Measurements from ENCODE around the gene GNG11. TPM values are rescaled to one million over a fixed set of nuclear protein-coding genes. Genes with fewer than 3 reads are reported as not detected.

GNG11 gene
- polyA plus RNA-seq, 1 donor (not counting 4 experiments of a cell fraction or from before 2014, with no cell fraction given): 1.0 TPM

DNA sequence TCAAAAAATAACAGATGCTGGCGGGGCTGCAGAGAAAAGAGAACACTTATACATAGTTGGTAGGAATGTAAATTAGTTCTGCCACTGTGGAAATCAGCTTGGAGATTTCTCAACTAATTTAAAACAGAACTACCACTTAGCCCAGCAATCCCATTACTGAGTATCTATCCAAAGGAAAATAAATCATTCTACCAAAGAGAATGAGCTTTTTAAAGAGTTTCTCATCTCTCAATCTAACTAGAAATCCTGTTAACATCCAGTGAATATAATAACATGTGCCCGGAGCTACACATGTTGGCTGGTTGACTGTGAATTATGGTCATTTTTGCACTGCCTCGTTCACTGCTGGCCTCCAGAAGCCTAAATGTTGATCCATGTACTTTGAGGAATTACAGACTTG, 43.3 kb downstream of the GNG11 start:
- no peak for DNase-seq (ENCODE audit: low read depth, low spot score)
- no peak overlapping the region for H3K4me3 ChIP-seq (ENCODE audit: control insufficient read depth in 2 of 3, extremely low read depth in 1 of 3, insufficient read depth in 2 of 3, low read depth in 1 of 3, low read length in 3 of 3)
- dilution Hi-C loops (cut with MboI; ENCODE audit: extremely low pct_ligation_motif_present, low sequenced_read_pairs): no loop called here
- no peaks in the 10 kb centered on the region for H3K36me3 ChIP-seq (ENCODE audit: control insufficient read depth in 2 of 2, extremely low read depth in 1 of 2, insufficient read depth in 2 of 2, low read length in 2 of 2)
- no peak overlapping the region for H2AFZ ChIP-seq (ENCODE audit: control insufficient read depth, low read length)
- FAIRE-seq: no peak
- H3K4me1 ChIP-seq (ENCODE audit: control insufficient read depth, extremely low read depth, insufficient read depth, low read length): no peaks in the 10 kb centered on the region
- H3K27me3 ChIP-seq (ENCODE audit: control insufficient read depth, extremely low read depth, insufficient read depth, low read length): no peaks in the 10 kb centered on the region
- no peak for TF ChIP-seq EZH2 (IDR thresholded peaks at IDR 0.05; ENCODE audit: low read length)
- TF ChIP-seq, protein P1, sequence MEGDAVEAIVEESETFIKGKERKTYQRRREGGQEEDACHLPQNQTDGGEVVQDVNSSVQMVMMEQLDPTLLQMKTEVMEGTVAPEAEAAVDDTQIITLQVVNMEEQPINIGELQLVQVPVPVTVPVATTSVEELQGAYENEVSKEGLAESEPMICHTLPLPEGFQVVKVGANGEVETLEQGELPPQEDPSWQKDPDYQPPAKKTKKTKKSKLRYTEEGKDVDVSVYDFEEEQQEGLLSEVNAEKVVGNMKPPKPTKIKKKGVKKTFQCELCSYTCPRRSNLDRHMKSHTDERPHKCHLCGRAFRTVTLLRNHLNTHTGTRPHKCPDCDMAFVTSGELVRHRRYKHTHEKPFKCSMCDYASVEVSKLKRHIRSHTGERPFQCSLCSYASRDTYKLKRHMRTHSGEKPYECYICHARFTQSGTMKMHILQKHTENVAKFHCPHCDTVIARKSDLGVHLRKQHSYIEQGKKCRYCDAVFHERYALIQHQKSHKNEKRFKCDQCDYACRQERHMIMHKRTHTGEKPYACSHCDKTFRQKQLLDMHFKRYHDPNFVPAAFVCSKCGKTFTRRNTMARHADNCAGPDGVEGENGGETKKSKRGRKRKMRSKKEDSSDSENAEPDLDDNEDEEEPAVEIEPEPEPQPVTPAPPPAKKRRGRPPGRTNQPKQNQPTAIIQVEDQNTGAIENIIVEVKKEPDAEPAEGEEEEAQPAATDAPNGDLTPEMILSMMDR (optimal IDR thresholded peaks at IDR 0.05 in 1 of 3, IDR thresholded peaks at IDR 0.05 in 1 of 3, conservative IDR thresholded peaks at IDR 0.05 in 1 of 3; ENCODE audit: extremely low read depth in 1 of 3, insufficient read depth in 2 of 3, low read length in 3 of 3): no peak
- H3K4me2 ChIP-seq (ENCODE audit: control insufficient read depth, extremely low read depth, insufficient read depth, low read depth, low read length): no peak overlapping the region
- no peaks in the 10 kb centered on the region for H4K20me1 ChIP-seq (ENCODE audit: control insufficient read depth, extremely low read depth, insufficient read depth, low read length)
- no peaks in the 10 kb centered on the region for H3K9me3 ChIP-seq (ENCODE audit: control insufficient read depth, low read depth, low read length)
- H3K9me1 ChIP-seq (ENCODE audit: control insufficient read depth, extremely low read depth, insufficient read depth, low read length): no peaks in the 10 kb centered on the region
- H3K9ac ChIP-seq (ENCODE audit: control insufficient read depth, extremely low read depth, insufficient read depth, low read length): no peak overlapping the region
- no peaks in the 10 kb centered on the region for H3K79me2 ChIP-seq (ENCODE audit: control insufficient read depth, insufficient read depth, low read length)
- H3K27ac ChIP-seq (ENCODE audit: control insufficient read depth, insufficient read depth, low read length): no peak overlapping the region

DNA sequence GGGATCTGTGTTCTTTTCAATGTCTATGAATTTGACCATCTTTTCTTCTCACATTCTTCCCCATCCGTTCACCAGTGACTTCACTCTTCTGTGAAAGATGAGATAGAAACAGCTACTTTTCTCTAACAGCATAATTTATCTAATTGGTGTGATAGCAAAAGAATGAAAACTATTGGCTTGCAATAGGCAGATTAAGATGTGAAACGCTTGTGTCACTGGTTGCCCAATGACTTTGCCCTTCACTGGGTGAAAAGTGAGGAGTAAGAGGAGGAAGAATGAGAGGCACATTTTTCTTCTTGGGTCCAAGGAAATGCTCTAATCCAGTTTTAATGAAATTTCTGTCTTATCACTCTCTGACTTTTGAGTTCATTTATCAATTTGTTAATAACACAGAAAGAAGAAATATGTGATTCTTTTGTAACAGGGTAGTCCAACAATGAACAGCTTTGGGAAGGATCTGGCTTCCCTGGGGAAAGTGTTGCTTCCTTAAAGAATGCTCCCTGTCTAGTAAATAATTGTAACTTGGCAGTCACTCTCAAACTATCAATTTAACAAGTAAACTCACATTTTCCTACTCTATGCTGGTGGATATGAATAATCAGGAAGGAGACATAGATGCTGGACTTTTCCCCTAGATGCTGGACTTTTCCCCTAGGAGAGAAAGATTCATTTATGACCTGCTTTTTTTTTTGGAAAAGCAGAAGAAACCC, 47.5 kb downstream of the GNG11 start:
- DNase-seq (ENCODE audit: low read depth, low spot score) (no peak), FAIRE-seq (no peak)
- Histone ChIP-seq H3K4me1 (ENCODE audit: control insufficient read depth, extremely low read depth, insufficient read depth, low read length) (no peaks in the 10 kb centered on the region), H4K20me1 (ENCODE audit: control insufficient read depth, extremely low read depth, insufficient read depth, low read length) (no peaks in the 10 kb centered on the region), H3K9ac (ENCODE audit: control insufficient read depth, extremely low read depth, insufficient read depth, low read length) (no peak overlapping the region), H3K79me2 (ENCODE audit: control insufficient read depth, insufficient read depth, low read length) (no peaks in the 10 kb centered on the region), H2AFZ (ENCODE audit: control insufficient read depth, low read length) (no peak overlapping the region), H3K9me3 (ENCODE audit: control insufficient read depth, low read depth, low read length) (no peaks in the 10 kb centered on the region), H3K36me3 (ENCODE audit: control insufficient read depth in 2 of 2, extremely low read depth in 1 of 2, insufficient read depth in 2 of 2, low read length in 2 of 2) (no peaks in the 10 kb centered on the region), H3K27ac (ENCODE audit: control insufficient read depth, insufficient read depth, low read length) (no peak overlapping the region), H3K27me3 (ENCODE audit: control insufficient read depth, extremely low read depth, insufficient read depth, low read length) (no peaks in the 10 kb centered on the region), H3K4me3 (ENCODE audit: control insufficient read depth in 2 of 3, extremely low read depth in 1 of 3, insufficient read depth in 2 of 3, low read depth in 1 of 3, low read length in 3 of 3) (no peak overlapping the region), H3K9me1 (ENCODE audit: control insufficient read depth, extremely low read depth, insufficient read depth, low read length) (no peaks in the 10 kb centered on the region), H3K4me2 (ENCODE audit: control insufficient read depth, extremely low read depth, insufficient read depth, low read depth, low read length) (no peak overlapping the region)
- dilution Hi-C loops (cut with MboI; ENCODE audit: extremely low pct_ligation_motif_present, low sequenced_read_pairs): no loop called here
- TF ChIP-seq, protein P1 (optimal IDR thresholded peaks at IDR 0.05 in 1 of 3, IDR thresholded peaks at IDR 0.05 in 1 of 3, conservative IDR thresholded peaks at IDR 0.05 in 1 of 3; ENCODE audit: extremely low read depth in 1 of 3, insufficient read depth in 2 of 3, low read length in 3 of 3): no peak
- TF ChIP-seq EZH2 (IDR thresholded peaks at IDR 0.05; ENCODE audit: low read length): no peak

All from keratinocyte (primary cell).